ENCODE results near the gene PSMB7.

PSMB7 gene

GRCh38 chr9:124322618-124323432, 92.4 kb downstream of the PSMB7 start:
- no peak for DNase-seq

DNA sequence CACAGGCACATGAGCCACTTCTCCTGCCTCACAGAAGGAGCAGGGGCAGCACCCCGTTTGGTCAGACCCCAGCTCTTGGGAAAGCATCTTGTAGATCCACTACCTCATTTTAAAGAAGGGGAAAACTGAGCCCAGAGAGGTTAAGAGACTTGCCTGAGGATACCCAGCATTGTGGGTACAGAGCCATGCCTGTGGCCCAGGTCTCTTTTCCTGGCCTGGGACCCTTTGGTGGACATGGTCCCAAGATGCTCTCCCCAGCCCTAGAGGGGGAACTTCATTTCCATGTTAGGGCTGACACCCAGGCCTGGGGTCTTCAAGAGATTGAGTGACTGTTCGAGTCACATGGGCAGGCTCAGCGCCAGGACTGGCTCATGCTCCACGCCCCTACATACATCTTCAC, 93.3 kb downstream of the PSMB7 start:
- DNase-seq = no peak

DNA sequence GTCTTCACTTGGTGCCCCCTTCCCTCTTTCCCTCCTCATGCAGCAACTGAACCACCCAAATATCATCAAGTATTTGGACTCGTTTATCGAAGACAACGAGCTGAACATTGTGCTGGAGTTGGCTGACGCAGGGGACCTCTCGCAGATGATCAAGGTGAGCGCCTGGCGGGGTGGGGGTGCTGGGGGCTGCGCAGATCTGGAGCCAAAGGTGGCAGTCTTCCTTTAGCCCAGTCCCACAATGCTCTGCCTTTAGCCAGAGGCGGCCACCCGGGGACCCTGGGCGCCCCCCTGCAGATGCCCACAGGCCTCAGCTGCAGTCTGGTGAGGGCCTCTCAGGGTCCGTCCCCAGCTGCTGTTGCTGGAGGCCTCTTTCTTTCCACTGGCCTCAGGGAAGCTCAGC, 93.8 kb downstream of the PSMB7 start:
- no peak for DNase-seq

GRCh38 chr9:124320062-124320973, 94.9 kb downstream of the PSMB7 start:
- DNase-seq = peak; percentile 32

- DNase-seq = no peak
Observed at GRCh38 chr9:124315882-124316281, 99.4 kb downstream of the PSMB7 start.

- DNase-seq = no peak
Observed at GRCh38 chr9:124313940-124314339, 101.3 kb downstream of the PSMB7 start.

GRCh38 chr9:124312290-124313265, 102.7 kb downstream of the PSMB7 start:
- DNase-seq = no peak

DNA sequence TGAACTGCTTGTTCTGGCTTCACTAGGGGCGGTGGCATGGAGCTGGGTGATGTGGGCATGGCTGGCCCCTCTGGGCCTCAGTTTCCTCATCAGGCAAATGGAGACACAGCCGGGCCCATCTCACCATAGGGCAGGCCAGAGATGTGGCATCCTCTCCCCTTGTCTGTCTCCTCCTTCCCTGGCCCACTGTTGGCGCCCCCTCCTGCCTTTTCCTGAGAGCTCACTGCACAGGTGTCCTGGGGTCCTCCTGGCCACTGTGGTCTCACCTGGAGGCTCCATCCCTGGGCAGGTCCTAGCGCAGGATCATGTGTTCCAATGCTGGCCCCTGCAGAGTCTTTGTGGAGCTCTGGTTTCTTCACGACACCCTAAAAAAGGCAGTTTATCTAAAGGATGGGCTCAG, 104.0 kb downstream of the PSMB7 start:
- no peak for DNase-seq

DNA sequence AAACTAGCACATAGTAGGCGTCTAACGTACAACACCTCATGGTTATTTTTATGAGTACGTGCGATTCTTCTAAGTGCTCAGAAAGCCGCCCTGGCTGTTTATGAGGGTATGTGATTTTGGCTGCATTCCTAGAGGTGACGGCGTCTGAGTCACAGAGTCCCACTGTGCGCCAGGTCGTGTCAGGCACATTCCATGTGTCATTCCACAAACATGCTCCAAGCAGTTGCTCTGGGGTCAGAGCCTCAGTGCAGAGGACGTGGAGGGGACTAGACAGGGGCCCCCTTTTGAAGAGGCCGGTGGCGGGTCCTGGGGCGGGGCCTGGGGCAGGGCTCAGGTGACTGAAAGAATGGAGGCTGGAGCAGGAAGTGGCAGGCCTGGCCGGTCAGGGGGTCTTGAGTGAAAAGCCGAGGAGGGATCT, 105.6 kb downstream of the PSMB7 start:
- no peak for DNase-seq

DNA sequence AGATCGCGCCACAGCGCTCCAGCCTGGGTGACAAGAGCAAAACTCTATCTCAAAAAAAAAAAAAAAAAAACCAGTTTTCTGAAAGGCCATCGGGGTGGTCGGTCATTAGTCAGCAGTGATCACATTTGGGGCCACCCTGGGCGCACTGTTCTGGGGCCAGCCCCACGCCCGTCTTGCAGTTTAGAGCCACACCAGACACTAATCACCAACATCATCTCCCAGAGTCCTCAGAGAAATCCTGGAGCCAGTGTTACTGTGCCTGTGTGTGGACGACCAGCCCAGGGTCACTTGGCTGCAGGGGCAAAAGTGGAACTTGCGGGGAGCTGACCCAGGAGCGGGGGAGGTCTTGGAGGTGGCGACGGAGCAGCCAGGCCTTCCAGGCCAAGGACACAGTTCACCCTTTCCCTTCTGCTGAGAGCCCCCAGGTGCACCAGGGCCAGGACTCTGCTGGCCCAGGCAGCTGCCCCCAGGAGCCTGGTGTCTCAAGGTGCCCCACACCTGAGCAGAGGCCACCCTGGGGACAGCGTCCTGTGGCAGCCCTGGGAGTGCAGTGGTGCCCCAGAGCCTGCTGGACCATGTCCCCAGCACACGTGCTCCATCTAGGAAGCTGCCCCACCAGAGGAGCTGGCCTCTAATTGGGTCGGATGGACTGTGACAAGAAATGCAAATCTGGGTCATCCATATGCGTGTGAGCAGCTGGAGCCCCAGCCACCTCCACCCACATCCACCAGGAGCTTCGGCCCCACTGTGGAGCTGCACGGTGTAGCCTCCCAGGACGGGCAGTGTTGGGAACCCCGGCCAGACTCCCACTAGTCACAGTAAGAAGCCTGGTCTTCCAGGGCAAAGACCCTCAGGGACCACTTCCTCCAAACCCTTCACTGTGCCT, 106.4 kb downstream of the PSMB7 start:
- no peak for DNase-seq

DNA sequence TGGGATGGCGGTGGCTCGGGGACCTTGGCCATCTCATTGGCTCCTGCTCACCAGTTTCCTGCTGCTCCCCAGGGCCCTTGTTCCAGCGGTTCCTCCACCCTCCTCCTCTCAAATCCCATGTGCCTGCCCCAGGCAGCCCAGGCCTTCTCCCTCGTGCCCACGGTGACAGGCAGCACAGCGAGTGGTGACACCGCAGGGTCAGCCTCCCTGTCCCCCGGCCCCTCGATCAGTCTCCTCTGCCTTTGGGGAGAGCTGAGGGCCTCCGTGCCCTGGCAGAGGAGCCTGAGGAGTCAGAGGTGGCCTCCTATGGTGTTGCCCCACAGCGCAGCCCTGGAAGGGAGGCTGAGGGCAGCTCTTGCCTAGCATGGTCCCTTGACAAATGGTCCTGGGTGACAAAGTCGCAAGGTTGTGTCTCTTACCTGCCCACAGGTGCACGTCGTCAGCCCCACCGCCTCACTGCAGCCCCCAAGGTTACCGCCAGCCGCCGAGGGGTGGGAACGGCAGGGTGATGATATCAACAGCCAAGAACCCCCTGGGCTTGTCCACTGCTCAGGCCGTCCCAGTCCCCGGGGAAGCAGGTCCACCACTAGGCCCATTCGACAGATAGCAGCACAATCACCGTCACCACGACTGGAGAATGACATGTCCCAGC, 107.7 kb downstream of the PSMB7 start:
- DNase-seq = no peak

DNA sequence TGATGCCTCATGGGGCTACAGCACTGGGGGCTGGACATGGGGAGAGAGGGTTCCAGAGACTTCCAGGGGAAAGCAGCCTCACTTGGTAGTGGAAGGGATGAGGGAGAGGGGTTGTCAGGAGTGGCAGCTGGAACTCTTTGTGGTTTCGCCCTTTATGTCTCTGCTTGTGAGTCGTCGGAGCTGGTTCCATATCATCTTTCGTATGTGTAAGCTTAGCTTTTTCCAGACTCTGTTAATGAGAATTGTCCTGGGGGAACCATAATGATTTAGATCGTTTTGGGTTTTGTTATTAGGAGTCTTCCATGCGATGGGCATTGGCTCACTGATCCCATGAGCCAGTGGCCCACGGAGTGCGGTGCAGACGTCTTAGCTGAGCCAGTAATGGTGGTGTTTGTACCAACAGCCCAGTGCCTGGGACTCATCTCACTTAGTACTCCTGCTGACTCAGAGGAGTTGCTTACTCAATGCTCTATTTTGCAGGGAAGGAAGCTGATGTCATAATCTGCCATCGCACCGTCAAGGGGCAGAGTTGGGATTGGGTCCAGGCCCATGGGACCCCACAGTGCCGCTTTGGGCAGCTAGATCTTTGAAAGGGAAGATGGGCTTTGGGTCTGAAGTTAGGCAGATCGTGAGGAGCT, 109.0 kb downstream of the PSMB7 start:
- DNase-seq = no peak

GRCh38 chr9:124304285-124304684, 111.0 kb downstream of the PSMB7 start:
- no peak for DNase-seq

DNA sequence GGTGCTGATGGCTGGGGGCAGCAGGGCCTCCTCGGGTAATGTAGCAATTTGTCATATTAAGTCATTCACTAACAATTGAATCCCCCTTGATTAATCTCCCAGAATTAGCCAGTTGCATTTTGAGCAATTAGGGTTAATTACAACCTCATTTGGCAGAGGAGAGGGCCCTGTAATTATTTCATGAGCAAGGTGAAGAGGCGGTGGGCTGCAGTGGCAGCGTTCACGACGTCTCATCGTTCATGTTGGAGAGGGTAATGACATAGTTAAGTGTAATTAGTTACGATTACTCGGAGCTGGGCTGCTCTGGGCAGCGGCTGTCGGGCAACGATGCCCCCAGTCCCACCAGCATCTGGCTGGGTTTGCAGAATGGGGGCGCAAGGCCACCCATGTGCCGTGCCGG, 111.5 kb downstream of the PSMB7 start:
- DNase-seq = no peak
